Gastrocnemius medialis (tissue), 4 donors: ENCODE results near the gene SPTBN5.

ENCODE experiments used
- CTCF ChIP-seq, 5 experiments: fragments of 450-650 bp in 3 of 5; fragments of 200-600 bp in 2 of 5; sonication (generic) in 2 of 5; IDR thresholded peaks in 4 of 5; conservative IDR thresholded peaks in 1 of 5; 1 replicate in 4 of 5; 2 replicates in 1 of 5; pipeline ENCODE4 v1.5.1; 2016 to 2019; ENCODE audit warnings: antibody characterized with exemption in 5 of 5, mild to moderate bottlenecking in 3 of 5, moderate library complexity in 3 of 5
- POLR2A ChIP-seq, 2 donors: fragments of 450-650 bp; IDR thresholded peaks; one replicate each; pipeline ENCODE4 v1.6.1; 2017; ENCODE audit warnings: antibody characterized with exemption in 2 of 2, mild to moderate bottlenecking in 2 of 2, moderate library complexity in 2 of 2

- no peak for TF ChIP-seq CTCF (IDR thresholded peaks at IDR 0.05 in 4 of 5, conservative IDR thresholded peaks at IDR 0.05 in 1 of 5)
- TF ChIP-seq POLR2A (IDR thresholded peaks at IDR 0.05), result no peak
Observed at GRCh38 chr15:41849204-41849603, 44.6 kb downstream of the SPTBN5 start.
